ENCODE data around the gene BCL2L13.
A peak's percentile ranks its signal among the peaks of the same experiment; 100 is the strongest.
"Not testable (repeated sequence)": the region's sequence is repeated elsewhere in the genome, so short reads cannot be mapped to it uniquely, and the experiment has no call there.

BCL2L13 gene

GRCh38 chr22:17761138-17761488 is 122.6 kb downstream of the BCL2L13 start:
- DNase-seq (ENCODE audit: low read depth in 2 of 2): no peak

GRCh38 chr22:17763442-17763841 is 124.9 kb downstream of the BCL2L13 start:
- not testable (repeated sequence) for DNase-seq (ENCODE audit: low read depth in 2 of 2)

- DNase-seq (ENCODE audit: low read depth in 2 of 2): no peak
Measured at GRCh38 chr22:17764036-17764435, 125.5 kb downstream of the BCL2L13 start.

GRCh38 chr22:17764852-17765251 is 126.3 kb downstream of the BCL2L13 start:
- not testable (repeated sequence) for DNase-seq (ENCODE audit: low read depth in 2 of 2)

- DNase-seq (ENCODE audit: low read depth in 2 of 2): no peak
Measured at GRCh38 chr22:17767233-17768065, 128.9 kb downstream of the BCL2L13 start.

GRCh38 chr22:17769013-17769715 is 130.6 kb downstream of the BCL2L13 start:
- no peak for DNase-seq (ENCODE audit: low read depth in 2 of 2)

- DNase-seq (ENCODE audit: low read depth in 2 of 2): no peak
Measured at GRCh38 chr22:17769716-17770082, 131.1 kb downstream of the BCL2L13 start.

GRCh38 chr22:17770180-17771077 is 131.9 kb downstream of the BCL2L13 start:
- DNase-seq (ENCODE audit: low read depth in 2 of 2): no peak

GRCh38 chr22:17772249-17772957 is 133.8 kb downstream of the BCL2L13 start:
- no peak for DNase-seq (ENCODE audit: low read depth in 2 of 2)

GRCh38 chr22:17772958-17773605 is 134.5 kb downstream of the BCL2L13 start:
- no peak for DNase-seq (ENCODE audit: low read depth in 2 of 2)

- DNase-seq (ENCODE audit: low read depth in 2 of 2): peak; percentile 35 to 40
Measured at GRCh38 chr22:17773606-17774205, 135.1 kb downstream of the BCL2L13 start.

- DNase-seq (ENCODE audit: low read depth in 2 of 2): no peak
Measured at GRCh38 chr22:17774206-17774925, 135.8 kb downstream of the BCL2L13 start, which contains the start of gene BID. Gene BID (minus strand): TSS chr22:17774469. CDS start chr22:17750116, 24,353 bp downstream.

GRCh38 chr22:17774926-17775685 is 136.5 kb downstream of the BCL2L13 start:
- no peak for DNase-seq (ENCODE audit: low read depth in 2 of 2)

- DNase-seq (ENCODE audit: low read depth in 2 of 2): no peak
Measured at GRCh38 chr22:17775781-17776465, 137.4 kb downstream of the BCL2L13 start.

- DNase-seq (ENCODE audit: low read depth in 2 of 2): peak; percentile 43 to 50
Measured at GRCh38 chr22:17777005-17777716, 138.6 kb downstream of the BCL2L13 start.

- no peak for DNase-seq (ENCODE audit: low read depth in 2 of 2)
Measured at GRCh38 chr22:17777717-17778044, 139.1 kb downstream of the BCL2L13 start.

GRCh38 chr22:17778412-17778976 is 139.9 kb downstream of the BCL2L13 start:
- no peak for DNase-seq (ENCODE audit: low read depth in 2 of 2)

Data from stimulated activated CD8-positive, alpha-beta memory T cell treated with anti-CD3 and anti-CD28 coated beads, Interleukin-2, amount 100 ng/mL, for 1 hour (primary cell).